HEK293T (cell line): ENCODE measurements around the gene SPPL3.

Experiments
- ARNT ChIP-seq: fragments of 450-650 bp; IDR thresholded peaks from 2 replicates; pipeline ENCODE4 v1.6.1; 2017; ENCODE audit warnings: mild to moderate bottlenecking
- BHLHE40 ChIP-seq: fragments of 450-650 bp; IDR thresholded peaks from 2 replicates; pipeline ENCODE4 v1.6.1; 2016; ENCODE audit warnings: mild to moderate bottlenecking, moderate library complexity, borderline replicate concordance
- ELF4 ChIP-seq: fragments of 450-650 bp; IDR thresholded peaks from 2 replicates; pipeline ENCODE4 v1.6.1; 2017; ENCODE audit warnings: antibody characterized with exemption
- FOXA1 ChIP-seq: fragments of 450-650 bp; IDR thresholded peaks from 2 replicates; pipeline ENCODE4 v1.6.1; 2016; ENCODE audit warnings: mild to moderate bottlenecking
- FOXK2 ChIP-seq: fragments of 450-650 bp; IDR thresholded peaks from 2 replicates; pipeline ENCODE4 v1.6.1; 2016; ENCODE audit warnings: mild to moderate bottlenecking
- FOXM1 ChIP-seq: fragments of 450-650 bp; IDR thresholded peaks from 2 replicates; pipeline ENCODE4 v1.6.1; 2017; ENCODE audit warnings: mild to moderate bottlenecking, borderline replicate concordance
- HDGF ChIP-seq: fragments of 450-650 bp; IDR thresholded peaks from 2 replicates; pipeline ENCODE4 v1.6.1; 2017; ENCODE audit warnings: antibody characterized with exemption, borderline replicate concordance
- L3MBTL2 ChIP-seq: fragments of 450-650 bp; conservative IDR thresholded peaks from 2 replicates; pipeline ENCODE4 v1.6.1; 2016; ENCODE audit warnings: mild to moderate bottlenecking
- PKNOX1 ChIP-seq: fragments of 450-650 bp; IDR thresholded peaks from 2 replicates; pipeline ENCODE4 v1.6.1; 2016
- SP1 ChIP-seq: fragments of 450-650 bp; IDR thresholded peaks from 2 replicates; pipeline ENCODE4 v1.6.1; 2017
- SUZ12 ChIP-seq: fragments of 450-650 bp; IDR thresholded peaks from 2 replicates; pipeline ENCODE4 v1.6.1; 2016; ENCODE audit warnings: mild to moderate bottlenecking
- TARDBP ChIP-seq: fragments of 450-650 bp; IDR thresholded peaks from 2 replicates; pipeline ENCODE4 v1.6.1; 2016
- ZNF384 ChIP-seq: fragments of 450-650 bp; IDR thresholded peaks from 2 replicates; pipeline ENCODE4 v1.6.1; 2016

GRCh38 chr12:120759591-120760348 is 144.4 kb downstream of the SPPL3 start:
- no peak for TF ChIP-seq SP1
- no peak for TF ChIP-seq ELF4
- no peak for TF ChIP-seq TARDBP
- no peak for TF ChIP-seq FOXK2
- TF ChIP-seq SUZ12 = no peak
- TF ChIP-seq BHLHE40 = no peak
- no peak for TF ChIP-seq FOXA1
- no peak for TF ChIP-seq FOXM1
- TF ChIP-seq ZNF384 = no peak
- no peak for TF ChIP-seq L3MBTL2
- no peak for TF ChIP-seq PKNOX1
- TF ChIP-seq ARNT = no peak
- TF ChIP-seq HDGF = no peak
